ENCODE data around the gene SMARCA2.

DNA sequence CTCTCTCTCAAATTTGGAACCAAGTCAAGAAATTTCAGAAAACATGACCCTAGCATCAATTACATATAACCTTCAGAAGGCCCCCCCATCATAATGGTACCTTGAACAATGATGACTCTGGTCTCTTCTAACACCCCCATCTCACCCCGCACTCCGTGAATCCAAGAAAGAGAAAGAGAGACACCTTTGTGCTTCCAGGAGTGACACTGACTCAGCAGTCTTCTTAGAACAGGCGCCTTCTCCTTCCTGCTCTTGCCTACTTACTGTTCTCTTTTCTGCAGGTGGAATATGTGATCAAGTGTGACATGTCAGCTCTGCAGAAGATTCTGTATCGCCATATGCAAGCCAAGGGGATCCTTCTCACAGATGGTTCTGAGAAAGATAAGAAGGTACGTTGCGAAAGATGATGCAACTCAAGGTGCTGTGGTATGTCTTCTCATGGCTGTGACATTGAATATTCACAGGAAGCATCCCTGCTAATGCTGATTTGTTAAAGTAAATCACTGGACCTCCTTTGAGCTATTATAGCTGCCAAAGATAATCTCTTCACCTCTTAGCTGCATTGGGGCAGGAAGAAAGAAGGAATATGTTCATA, 81.3 kb downstream of the SMARCA2 start:
- TF ChIP-seq, protein P1, sequence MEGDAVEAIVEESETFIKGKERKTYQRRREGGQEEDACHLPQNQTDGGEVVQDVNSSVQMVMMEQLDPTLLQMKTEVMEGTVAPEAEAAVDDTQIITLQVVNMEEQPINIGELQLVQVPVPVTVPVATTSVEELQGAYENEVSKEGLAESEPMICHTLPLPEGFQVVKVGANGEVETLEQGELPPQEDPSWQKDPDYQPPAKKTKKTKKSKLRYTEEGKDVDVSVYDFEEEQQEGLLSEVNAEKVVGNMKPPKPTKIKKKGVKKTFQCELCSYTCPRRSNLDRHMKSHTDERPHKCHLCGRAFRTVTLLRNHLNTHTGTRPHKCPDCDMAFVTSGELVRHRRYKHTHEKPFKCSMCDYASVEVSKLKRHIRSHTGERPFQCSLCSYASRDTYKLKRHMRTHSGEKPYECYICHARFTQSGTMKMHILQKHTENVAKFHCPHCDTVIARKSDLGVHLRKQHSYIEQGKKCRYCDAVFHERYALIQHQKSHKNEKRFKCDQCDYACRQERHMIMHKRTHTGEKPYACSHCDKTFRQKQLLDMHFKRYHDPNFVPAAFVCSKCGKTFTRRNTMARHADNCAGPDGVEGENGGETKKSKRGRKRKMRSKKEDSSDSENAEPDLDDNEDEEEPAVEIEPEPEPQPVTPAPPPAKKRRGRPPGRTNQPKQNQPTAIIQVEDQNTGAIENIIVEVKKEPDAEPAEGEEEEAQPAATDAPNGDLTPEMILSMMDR (IDR thresholded peaks at IDR 0.05) = no peak
- TF ChIP-seq POLR2A (IDR thresholded peaks at IDR 0.05) (no peak), EP300 (IDR thresholded peaks at IDR 0.05) (no peak)
